ENCODE results near the gene SPC24. TPM values are rescaled to one million over a fixed set of nuclear protein-coding genes. Genes with fewer than 3 reads are reported as not detected.

The SPC24 gene
- total RNA-seq, 1 donor from 2014 or later, result 1.4 TPM

Other genes starting within 250 kb of the SPC24 start
- 60.9 TPM for gene YIPF2, start 227.1 kb downstream of the SPC24 start, total RNA-seq
- 17.2 TPM for gene TIMM29, start 227.0 kb downstream of the SPC24 start, total RNA-seq
- gene SMARCA4, start 194.8 kb downstream of the SPC24 start, total RNA-seq, result 140 TPM
- gene LDLR, start 66.3 kb downstream of the SPC24 start, total RNA-seq, result 78.2 TPM
- gene KANK2, start 41.8 kb upstream of the SPC24 start, total RNA-seq, result 170 TPM
- gene ANGPTL8, start 83.8 kb upstream of the SPC24 start, total RNA-seq, result not detected
- 125 TPM for gene DOCK6, start 106.7 kb upstream of the SPC24 start, total RNA-seq
- not detected for gene TSPAN16, start 140.4 kb upstream of the SPC24 start, total RNA-seq
- gene RAB3D, start 183.9 kb upstream of the SPC24 start, total RNA-seq, result 58.1 TPM
- 185 TPM for gene TMEM205, start 190.5 kb upstream of the SPC24 start, total RNA-seq
- 44.4 TPM for gene CCDC159, start 190.7 kb upstream of the SPC24 start, total RNA-seq
- gene PLPPR2, start 199.7 kb upstream of the SPC24 start, total RNA-seq, result 25.5 TPM
- 4.3 TPM for gene SWSAP1, start 218.9 kb upstream of the SPC24 start, total RNA-seq
- gene EPOR, start 228.5 kb upstream of the SPC24 start, total RNA-seq, result 6.7 TPM

Data from ureter (tissue), 1 donor.